ENCODE results near the gene NBAS.
"Not testable (repeated sequence)": the region's sequence is repeated elsewhere in the genome, so short reads cannot be mapped to it uniquely, and the experiment has no call there.

Gene NBAS

GRCh38 chr2:15559379-15560139 is 1.6 kb downstream of the NBAS start:
- no peak for DNase-seq (ENCODE audit: low read depth in 2 of 2)

DNA sequence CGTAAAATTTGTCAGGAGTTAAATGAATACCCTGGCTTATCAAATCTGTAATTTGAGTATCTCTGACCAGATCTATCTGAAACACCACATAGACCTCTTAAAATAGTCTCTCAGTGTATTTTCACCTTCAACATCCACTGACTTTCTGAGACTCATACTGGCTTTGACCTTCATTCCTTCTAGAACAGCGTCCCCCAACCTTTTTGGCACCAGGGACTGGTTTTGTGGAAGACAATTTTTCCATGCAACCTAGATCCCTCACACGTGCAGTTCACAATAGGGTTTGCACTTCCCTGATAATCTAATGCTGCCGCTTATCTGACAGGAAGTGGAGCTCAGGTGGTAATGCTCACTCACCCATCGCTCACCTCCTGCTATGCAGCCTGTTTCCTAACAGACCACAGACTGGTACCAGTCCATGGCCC is 3.2 kb downstream of the NBAS start:
- DNase-seq (ENCODE audit: low read depth in 2 of 2): no peak

- DNase-seq (ENCODE audit: low read depth in 2 of 2): no peak
Measured at GRCh38 chr2:15556311-15556930, 4.7 kb downstream of the NBAS start.

DNA sequence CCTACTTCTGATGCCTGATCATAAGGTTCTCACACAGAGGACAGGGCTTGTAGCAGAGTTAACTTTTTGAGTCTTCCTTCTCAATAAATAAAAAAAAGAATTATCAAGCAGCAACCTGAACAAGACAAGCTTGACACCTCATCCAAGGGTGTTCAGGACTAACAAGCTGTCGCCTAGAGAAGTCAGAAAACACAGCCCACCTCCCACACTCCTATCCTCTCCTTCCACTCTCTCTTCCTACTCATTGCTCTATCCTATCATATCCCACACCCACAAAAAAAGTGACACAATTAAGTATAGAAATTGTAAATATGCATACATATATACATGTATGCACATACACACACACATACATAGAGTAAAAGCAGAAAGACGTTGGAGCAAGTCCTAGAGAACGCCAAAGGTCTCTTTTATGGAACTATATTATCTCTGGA is 5.4 kb downstream of the NBAS start:
- DNase-seq (ENCODE audit: low read depth in 2 of 2): no peak

DNA sequence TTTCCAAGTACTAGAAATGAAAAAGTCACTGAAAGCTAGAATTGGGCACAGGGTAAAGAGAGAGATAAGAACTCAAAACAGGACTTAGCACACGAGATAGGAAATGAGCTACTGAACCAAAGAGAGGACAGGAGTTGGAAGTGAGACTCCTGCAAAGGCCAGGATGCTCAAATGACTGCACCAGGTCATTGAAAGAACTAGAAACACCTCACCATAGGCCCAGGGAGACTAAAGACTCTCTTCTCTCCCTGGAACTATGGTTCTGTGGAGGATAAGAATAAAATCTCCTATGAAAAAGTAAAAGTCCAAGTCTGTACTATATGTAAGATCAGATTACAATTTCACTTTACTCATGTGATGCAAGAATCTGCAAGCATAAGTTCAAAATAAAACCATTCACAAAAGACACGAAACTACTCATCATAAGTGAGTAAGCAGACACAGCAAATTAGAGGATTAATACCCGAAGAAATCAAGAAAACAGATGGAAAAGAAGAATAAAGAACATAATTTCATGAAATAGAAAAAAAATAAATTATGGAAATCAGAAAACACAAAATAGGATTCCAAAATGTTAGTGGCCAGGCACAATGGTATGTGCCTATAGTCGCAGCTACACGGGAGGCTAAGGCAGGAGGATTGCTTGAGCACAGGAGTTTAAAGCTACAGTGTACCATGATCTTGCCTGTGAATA is 6.5 kb downstream of the NBAS start:
- no peak for DNase-seq (ENCODE audit: low read depth in 2 of 2)

DNA sequence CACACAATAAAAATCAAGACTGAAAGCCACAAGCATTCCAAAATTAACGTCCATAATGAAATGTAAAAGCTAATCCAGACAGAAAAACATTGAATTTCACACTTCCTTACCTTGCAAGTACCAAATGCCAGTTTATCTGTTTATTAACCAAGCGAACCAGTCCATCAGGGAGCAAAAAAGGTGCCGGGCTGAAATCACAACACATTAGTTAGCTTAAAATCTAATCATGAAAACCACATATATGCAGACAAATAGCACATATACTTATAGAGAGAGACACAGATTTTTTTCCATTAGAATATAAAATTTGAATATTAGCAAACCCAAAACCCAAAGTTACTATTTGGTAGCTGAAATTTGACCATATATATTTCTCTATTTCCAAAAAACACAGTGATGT is 7.2 kb downstream of the NBAS start:
- DNase-seq (ENCODE audit: low read depth in 2 of 2): no peak

DNA sequence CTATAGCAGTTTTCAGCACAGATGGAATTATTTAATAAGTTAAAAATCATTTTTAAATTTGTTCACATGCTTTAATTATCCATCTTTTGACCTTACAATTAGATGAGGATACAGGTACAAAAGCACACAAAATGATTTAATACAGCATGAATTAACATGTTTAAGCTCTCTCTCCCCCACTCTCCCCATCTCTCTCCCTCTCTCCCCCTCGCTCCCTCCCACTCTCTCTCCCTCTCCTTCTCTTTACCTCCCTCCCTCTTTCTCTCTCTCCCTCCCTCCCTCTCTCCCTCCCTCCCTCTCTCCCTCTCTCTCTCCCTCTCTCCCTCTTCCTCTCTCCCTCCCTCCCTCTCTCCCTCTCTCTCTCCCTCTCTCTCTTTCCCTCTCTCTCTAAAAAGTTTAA is 7.6 kb downstream of the NBAS start:
- DNase-seq (ENCODE audit: low read depth in 2 of 2): no peak

DNA sequence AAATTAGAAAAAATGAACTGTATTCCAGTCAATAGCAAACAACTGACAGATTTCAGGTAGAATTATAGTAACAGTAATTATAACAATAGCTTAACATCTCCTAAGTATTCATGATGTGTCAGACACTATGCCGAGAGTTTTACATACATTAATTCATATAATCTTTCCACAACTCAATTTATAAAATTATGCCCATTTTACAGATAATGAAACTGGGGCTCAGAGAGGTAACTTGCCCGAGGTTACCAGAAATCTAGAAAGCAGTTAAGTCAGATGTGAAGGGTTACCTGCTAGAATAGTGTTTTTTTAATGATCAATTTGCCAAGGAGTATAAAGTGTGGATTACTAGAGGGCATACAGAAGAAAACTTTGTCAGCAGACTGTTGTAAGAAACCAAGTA is 12.2 kb downstream of the NBAS start:
- DNase-seq (ENCODE audit: low read depth in 2 of 2): no peak

DNA sequence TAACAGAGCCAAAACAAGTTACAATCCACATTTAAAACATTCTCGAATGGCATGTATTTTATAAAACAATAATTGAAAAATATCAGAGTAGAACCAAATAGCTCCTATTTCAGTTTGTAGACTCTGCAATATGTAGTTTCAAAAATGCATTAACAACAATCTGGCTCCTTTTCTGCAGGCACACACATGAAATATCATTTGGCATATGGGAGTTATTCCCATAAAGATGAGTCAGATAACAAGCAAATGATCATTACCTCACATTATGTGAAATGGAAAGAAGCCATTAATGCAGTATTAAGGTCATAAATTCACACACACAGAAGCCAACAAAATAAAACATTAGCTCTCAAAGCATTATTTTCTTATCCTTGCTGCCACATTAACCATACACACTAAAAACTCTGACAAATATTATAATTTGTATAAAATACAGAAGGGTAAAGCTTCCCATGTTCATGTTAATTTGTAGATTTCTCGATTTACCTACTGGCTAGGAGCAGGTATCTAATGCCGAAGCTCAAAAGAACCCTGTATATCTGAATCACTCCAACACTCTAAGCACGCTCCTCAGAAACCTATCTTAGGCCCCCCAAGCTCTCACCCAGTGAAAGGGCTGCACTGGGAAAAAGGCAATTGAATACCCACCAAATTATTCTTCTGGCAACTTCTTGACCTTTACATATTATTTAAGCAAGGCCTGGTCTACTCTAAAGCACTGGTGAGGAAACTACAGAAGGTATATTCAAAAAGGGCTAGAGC is 13.8 kb downstream of the NBAS start:
- DNase-seq (ENCODE audit: low read depth in 2 of 2): no peak

- no peak for DNase-seq (ENCODE audit: low read depth in 2 of 2)
Measured at GRCh38 chr2:15546297-15547098, 14.6 kb downstream of the NBAS start.

- no peak for DNase-seq (ENCODE audit: low read depth in 2 of 2)
Measured at GRCh38 chr2:15544227-15544626, 16.9 kb downstream of the NBAS start.

DNA sequence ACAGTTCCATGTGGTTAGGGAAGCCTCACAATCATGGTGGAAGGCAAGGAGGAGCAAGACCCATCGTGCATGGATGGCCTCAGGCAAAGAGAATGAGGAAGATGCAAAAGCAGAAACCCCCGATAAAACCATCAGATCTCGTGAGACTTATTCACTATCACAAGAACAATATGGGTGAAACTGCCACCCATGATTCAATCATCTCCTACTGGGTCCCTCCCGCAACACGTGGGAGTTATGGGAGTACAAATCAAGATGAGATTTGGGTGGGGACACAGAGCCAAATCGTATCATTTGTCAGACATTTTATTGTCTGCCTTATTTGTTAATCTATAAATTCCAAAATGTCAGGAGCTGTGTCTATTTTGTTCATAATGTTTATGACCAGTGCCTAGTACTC is 17.6 kb downstream of the NBAS start:
- DNase-seq (ENCODE audit: low read depth in 2 of 2): no peak

DNA sequence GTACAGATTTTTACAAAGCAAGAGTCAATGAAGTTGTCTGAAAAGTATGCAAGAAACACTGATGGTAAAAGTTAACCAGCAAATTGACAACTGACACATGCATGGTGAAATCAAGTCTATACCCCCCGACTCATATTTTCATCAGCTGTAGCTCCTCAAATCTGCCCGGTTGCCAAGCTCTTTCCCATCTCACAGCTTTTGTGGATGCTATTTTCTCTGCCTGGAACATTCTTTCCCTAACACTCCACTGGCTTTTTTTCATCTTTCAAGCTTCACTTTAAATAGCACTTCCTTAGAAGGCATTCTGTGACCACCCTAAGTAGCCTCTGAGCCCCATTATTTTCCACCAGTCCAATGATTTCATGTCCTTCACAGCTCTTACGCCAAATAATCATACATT is 18.1 kb downstream of the NBAS start:
- DNase-seq (ENCODE audit: low read depth in 2 of 2): no peak

DNA sequence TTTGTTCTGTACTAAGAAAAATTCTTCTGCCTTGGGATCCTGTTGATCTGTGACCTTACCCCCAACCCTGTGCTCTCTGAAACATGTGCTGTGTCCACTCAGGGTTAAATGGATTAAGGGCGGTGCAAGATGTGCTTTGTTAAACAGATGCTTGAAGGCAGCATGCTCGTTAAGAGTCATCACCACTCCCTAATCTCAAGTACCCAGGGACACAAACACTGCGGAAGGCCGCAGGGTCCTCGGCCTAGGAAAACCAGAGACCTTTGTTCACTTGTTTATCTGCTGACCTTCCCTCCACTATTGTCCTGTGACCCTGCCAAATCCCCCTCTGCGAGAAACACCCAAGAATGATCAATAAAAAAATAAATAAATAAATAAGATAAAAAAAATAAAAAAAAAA is 18.9 kb downstream of the NBAS start:
- not testable (repeated sequence) for DNase-seq (ENCODE audit: low read depth in 2 of 2)

- DNase-seq (ENCODE audit: low read depth in 2 of 2): not testable (repeated sequence)
Measured at GRCh38 chr2:15540523-15540922, 20.6 kb downstream of the NBAS start.

DNA sequence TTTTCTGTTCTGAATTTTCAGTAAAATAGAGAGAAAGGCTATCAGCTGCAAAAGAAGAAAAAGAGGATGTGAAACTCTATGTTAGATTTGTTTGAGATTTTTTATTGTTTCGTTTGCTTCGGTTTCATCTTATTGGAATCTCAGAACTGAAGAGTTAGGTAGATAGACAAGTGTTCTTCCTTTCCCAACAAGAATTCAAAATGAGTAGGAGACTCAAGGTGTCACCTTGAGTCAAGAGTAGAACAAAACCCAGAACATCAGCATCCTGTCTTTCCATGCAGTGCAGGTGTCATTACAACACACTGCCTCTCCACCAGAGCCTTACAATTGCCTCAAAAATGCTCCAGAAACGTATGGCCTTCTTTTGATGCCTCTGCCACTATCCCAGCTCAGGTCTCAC is 21.1 kb downstream of the NBAS start:
- no peak for DNase-seq (ENCODE audit: low read depth in 2 of 2)

DNA sequence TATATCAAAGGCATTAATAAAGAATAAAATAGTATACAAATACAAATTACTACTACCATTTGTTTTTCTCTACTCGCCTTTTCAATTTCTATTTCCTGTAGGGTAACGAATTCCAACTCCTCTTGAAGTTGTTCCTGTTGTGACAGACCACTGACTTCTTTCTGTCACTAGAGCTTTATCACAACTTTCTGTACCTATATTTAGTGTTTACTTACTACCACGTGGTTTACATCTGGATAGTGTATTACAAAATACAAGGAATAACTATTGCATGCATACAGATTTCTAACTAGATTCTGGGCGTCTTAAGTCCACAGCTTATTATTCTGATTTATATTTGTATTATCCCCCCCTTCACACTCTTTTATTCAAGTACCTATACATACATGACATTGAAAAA is 22.3 kb downstream of the NBAS start:
- no peak for DNase-seq (ENCODE audit: low read depth in 2 of 2)

DNA sequence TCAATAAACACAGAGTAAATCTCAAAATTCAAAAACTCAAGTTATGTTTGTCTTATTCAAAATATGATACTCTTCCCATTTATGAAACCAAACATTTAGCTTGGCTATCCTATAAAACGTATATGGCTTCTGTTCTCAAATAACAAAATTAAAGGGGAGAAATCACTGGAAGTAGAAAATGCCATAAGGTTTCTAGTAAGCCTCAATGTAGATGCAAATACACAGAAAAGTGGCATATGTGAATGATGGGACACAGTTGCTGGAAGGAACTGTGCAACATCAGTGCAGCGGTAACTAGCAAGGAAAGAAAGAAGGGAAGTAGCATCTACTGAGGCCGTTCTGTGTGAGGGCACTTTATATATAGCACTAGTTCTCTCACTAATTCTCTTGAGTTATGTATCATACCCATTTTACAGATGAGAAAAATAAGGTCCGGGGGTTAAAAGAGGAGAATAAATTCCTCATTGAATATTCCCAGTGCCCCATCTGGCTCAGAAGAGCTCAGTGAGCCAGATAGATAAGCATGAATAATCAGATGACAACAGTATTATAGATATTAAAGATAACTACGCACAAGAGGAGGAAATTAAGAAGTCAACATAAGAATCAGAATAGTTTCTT is 27.2 kb downstream of the NBAS start:
- DNase-seq (ENCODE audit: low read depth in 2 of 2): no peak

- DNase-seq (ENCODE audit: low read depth in 2 of 2): no peak
Measured at GRCh38 chr2:15532996-15533395, 28.1 kb downstream of the NBAS start.

DNA sequence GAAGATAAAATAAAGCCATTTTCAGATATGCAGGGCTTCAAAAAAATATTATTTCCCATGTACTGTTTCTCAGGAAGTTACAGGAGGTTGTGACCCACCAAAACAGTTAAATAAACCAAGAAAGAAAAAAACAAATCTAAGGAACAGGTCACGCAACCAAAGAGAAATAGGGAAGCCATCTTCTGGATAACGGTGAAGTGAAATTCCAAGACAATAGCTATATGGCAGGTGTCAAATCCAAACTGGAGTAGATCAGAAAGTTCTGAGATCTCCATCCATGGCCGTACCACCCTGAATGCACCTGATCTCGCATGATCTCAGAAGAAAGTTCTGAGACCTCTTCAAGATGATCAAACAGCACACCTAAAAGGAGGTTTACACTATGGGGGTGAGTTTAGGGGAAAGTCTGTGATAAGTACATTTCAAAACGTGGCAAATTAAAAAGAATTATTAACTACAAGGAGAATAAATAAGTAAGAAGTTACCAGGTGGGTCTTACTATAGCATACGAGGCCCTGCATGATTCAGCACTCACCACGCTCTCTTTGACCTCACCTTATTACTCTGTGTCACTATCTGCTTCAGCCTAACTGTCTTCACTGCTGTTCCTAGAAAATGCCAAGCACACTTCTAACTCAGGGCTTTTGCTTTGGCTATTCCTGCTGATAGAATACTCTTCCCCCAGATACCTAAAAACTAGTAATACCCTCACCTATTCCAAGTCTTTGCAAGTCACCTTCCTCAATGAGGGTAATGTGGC is 29.9 kb downstream of the NBAS start:
- DNase-seq (ENCODE audit: low read depth in 2 of 2): no peak
